Small intestine (tissue), 7 donors: ENCODE measurements around the gene GDPD3. TPM values are rescaled to one million over a fixed set of nuclear protein-coding genes. Genes with fewer than 3 reads are reported as not detected.

Experiments
- DNase-seq, 2 donors: peaks; one replicate each; pipeline versions ENCODE4 v3.0.0 to v3.0.0-alpha.2; 2013
- FAIRE-seq: peaks from 2 replicates; lab custom pipeline; 2012; peaks lifted over from hg19 to GRCh38; lab: Jason Lieb, UNC
- H3K27ac ChIP-seq, 3 donors: one replicate each; pipeline ENCODE4 v1.5.1; 2013; ENCODE audit warnings: low read length in 2 of 3, mild to moderate bottlenecking in 2 of 3, control low read depth in 1 of 3, inconsistent platforms in 1 of 3, low read depth in 1 of 3, moderate library complexity in 1 of 3
- H3K27me3 ChIP-seq, 3 donors: one replicate each; pipeline ENCODE4 v1.6.1; 2013; ENCODE audit warnings: low read length in 3 of 3, inconsistent platforms in 1 of 3; ENCODE audit not compliant: control insufficient read depth in 3 of 3, insufficient read depth in 3 of 3
- H3K36me3 ChIP-seq, 3 donors: one replicate each; pipeline ENCODE4 v1.6.1; 2013; ENCODE audit warnings: low read length in 3 of 3, inconsistent platforms in 1 of 3, low read depth in 1 of 3, mild to moderate bottlenecking in 1 of 3, moderate library complexity in 1 of 3; ENCODE audit not compliant: control insufficient read depth in 3 of 3, insufficient read depth in 2 of 3
- H3K4me1 ChIP-seq, 3 donors: one replicate each; pipeline ENCODE4 v1.6.1; 2013; ENCODE audit warnings: low read length in 2 of 3, inconsistent platforms in 1 of 3, low read depth in 1 of 3, mild to moderate bottlenecking in 1 of 3, moderate library complexity in 1 of 3; ENCODE audit not compliant: control insufficient read depth in 3 of 3, insufficient read depth in 2 of 3
- H3K4me3 ChIP-seq, 3 donors: one replicate each; pipeline ENCODE4 v1.5.1; 2013; ENCODE audit warnings: low read length in 3 of 3, control low read depth in 1 of 3, inconsistent platforms in 1 of 3, low read depth in 1 of 3, mild to moderate bottlenecking in 1 of 3, moderate library complexity in 1 of 3
- H3K9me3 ChIP-seq, 2 donors: one replicate each; pipeline ENCODE4 v1.6.1; 2013; ENCODE audit warnings: low read depth in 1 of 2, low read length in 1 of 2; ENCODE audit not compliant: control insufficient read depth in 2 of 2, insufficient read depth in 1 of 2
- WGBS, 3 donors: extraction: QIAGEN DNeasy Blood & Tissue Kit; methylation state at CpG; one replicate each; pipeline ENCODE4 v1.1.7; 2013; 5-methylcytosine and 5-hydroxymethylcytosine counted together
- polyA plus RNA-seq, 4 donors: library from polyadenylated mRNA; stranded (reverse) in 3 of 4; unstranded in 1 of 4; fragments of 200-250 nt in 3 of 4; fragments of 120-200 nt in 1 of 4; gene quantifications; one replicate each; pipeline versions ENCODE4 v1.2.1 to v1.2.3, GENCODE V29; 2013
- donor health status: healthy with polysubstance abuse.
- donor health status: control.
- donor health status: control.
- donor health status: Bipolar disorder and iron deficiency.
- donor health status: healthy.

Gene GDPD3
- polyA plus RNA-seq, 4 donors: 13.2 to 23.9 (median 19.5) TPM

- peaks cover 2 to 31% (median 6%) of the 10 kb centered on the region in 3 donors for H3K4me1 ChIP-seq
- DNase-seq: no peak
- H3K9me3 ChIP-seq: peaks cover 1 to 23% of the 10 kb centered on the region in 2 donors
- peak overlapping the region; percentile 51 to 95 (median 56) for H3K27ac ChIP-seq
- FAIRE-seq: no peak
- H3K36me3 ChIP-seq: peaks cover 0 to 24% (median 3%) of the 10 kb centered on the region in 3 donors
- 5 to 13% (median 13%) methylated on average over 31 to 47 of the region's 47 CpGs for WGBS, 3 donors
- H3K27me3 ChIP-seq: no peaks in the 10 kb centered on the region
- peak overlapping the region; percentile 68 to 88 (median 78) for H3K4me3 ChIP-seq
Observed at GRCh38 chr16:30095166-30096078, 17.9 kb downstream of the GDPD3 start.

DNA sequence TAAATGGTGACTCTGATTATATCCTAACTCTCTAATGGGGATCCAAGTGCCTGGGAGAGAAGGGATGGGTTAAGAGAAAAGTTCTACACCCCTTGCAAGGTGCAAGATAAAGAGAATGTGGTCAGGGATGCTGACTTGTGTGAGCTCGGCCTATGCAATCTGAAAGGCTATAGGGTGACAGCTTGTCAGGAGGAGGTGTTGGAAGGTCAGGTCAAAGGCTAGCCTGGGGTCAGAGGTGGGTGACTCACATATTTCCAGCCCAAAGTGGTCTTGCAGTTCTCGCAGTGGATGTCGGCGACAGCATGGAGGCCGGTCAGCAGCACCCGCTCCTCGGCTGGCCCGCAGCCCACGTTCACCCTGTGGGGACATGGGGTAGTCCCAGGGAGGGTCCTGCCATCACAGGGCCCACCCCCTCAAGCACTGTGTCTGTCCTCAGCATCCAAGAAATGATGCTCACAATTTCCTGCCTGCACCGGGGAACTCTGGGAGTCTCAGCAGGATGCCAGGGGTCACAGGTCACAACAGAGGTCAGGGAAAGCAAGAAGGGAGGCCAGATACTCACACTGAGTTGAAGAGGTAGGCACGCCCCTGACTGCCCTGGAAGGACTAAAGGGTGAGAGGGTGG, 18.7 kb downstream of the GDPD3 start:
- peak overlapping the region in 2 of 3 donors; percentile 68 to 78 for H3K4me3 ChIP-seq
- FAIRE-seq: no peak
- no peak for DNase-seq
- 74 to 85% (median 80%) methylated on average over 11 of the region's 11 CpGs for WGBS, 3 donors
- peaks cover 2 to 31% (median 6%) of the 10 kb centered on the region in 3 donors for H3K4me1 ChIP-seq
- H3K36me3 ChIP-seq: peaks cover 0 to 24% (median 3%) of the 10 kb centered on the region in 3 donors
- H3K27me3 ChIP-seq: no peaks in the 10 kb centered on the region
- peaks cover 1 to 23% of the 10 kb centered on the region in 2 donors for H3K9me3 ChIP-seq
- H3K27ac ChIP-seq: peak overlapping the region in 2 of 3 donors; percentile 56 to 95

GRCh38 chr16:30092373-30093010, 20.8 kb downstream of the GDPD3 start:
- peak overlapping the region in 2 of 3 donors; percentile 48 to 72 for H3K4me3 ChIP-seq
- WGBS, 3 donors: 7 to 12% (median 11%) methylated on average over 22 of the region's 22 CpGs

DNA sequence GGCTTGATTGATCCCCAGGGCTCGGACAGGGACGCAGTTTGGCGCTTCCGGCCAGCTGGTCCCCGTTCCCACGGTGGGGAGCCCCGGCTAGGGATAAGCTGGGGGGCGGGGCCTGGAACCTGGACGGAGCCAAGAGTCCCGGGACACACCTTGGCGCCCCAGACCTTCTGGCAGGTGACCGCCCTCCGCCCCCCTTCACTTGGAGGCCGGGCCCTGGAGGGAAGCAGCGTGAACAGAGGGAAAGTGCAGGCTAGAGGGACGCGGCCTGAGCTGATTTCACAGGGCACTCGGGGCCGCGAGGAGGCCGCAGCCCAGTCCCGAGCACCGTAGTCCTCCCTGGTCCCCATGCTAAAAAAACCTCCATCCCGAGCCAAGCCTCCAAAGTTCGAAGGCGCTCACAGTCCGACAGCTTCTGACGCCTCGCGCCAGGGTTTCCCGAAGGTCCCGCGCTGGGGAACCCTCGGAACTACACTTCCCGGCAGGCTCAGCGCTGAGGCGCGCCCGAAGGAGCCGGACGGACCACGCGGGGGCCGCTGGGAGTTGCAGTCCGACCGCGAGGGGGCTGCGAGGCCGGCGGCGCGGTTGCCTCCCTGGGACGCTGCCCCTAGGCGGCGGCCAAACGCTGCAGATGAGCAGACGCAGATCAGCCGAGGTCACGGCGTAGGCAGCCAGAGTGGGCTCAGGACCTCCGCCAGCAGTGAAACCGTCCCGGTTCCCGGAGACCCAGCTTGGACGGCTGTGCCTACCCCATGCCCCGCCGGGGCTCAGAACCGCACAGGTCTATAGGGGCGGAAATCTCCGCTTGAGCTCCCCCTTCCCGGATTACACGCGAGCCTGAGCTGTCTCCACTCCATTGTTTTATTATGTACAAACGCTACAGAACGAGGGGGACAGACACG, 21.6 kb downstream of the GDPD3 start, which contains the start of gene TBX6:
TBX6 (minus strand) TSS at position 451 of the 899 bp plus-strand sequence. CDS start 731 bp downstream, outside the sequence.
- H3K27me3 ChIP-seq: no peaks in the 10 kb centered on the region
- 0 to 1% (median 1%) methylated on average over 60 to 76 of the region's 76 CpGs for WGBS, 3 donors
- peaks cover 2 to 31% (median 6%) of the 10 kb centered on the region in 3 donors for H3K4me1 ChIP-seq
- H3K36me3 ChIP-seq: peaks cover 0 to 27% (median 3%) of the 10 kb centered on the region in 3 donors
- H3K9me3 ChIP-seq: peaks cover 1 to 5% of the 10 kb centered on the region in 2 donors
- FAIRE-seq (no peak), DNase-seq (peak; percentile 91 to 96)
- H3K4me3 ChIP-seq: peak within 1 kb of the TSS in 2 of 3 donors; percentile 56 to 72
- H3K27ac ChIP-seq: peak within 1 kb of the TSS; percentile 61 to 86 (median 70)

More at GRCh38 chr16:30092373-30093010, 20.8 kb downstream of the GDPD3 start:
- Histone ChIP-seq H3K4me1 (peaks cover 2 to 31% (median 6%) of the 10 kb centered on the region in 3 donors), H3K36me3 (peaks cover 0 to 25% (median 3%) of the 10 kb centered on the region in 3 donors), H3K27me3 (no peaks in the 10 kb centered on the region), H3K27ac (peak overlapping the region; percentile 12 to 86 (median 70)), H3K9me3 (peaks cover 1 to 12% of the 10 kb centered on the region in 2 donors)
- DNase-seq: peak; percentile 54 to 75
- FAIRE-seq: no peak

DNA sequence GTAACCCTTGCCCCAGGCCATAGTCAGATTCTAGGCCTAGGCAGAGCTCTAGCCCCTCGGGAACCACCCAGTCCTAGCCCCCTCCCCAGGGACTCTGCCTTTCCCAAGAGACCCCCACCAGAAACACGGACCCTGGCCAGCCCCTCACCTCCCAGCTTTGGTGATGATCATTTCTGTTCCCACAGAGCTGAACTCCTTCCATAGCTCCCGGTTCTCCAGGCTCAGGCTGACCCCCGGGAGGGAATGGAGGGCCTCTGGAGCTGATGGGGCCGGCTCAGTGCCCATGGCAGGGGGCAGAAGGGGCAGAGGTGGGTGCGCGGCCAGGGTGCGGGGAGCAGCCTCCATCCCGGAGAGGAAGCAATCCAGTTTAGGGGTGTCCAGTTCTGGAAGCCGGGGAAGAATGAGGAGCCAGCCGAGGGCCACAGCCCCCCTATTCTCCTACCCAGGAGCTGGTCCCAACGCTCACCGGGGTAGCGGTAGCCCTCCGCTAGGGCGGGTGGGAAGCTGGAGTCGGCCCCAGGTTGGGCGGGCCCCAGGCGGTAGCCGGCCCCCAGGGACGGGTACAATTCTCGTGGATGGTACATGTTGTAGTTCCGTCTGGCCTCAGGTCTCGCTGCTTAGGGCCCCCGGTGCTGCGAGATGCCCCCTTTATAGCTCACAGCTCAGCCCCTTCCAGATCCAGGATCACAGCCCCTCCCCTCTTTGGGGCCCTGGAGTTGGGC, 22.6 kb downstream of the GDPD3 start:
- Histone ChIP-seq H3K27ac (no peak overlapping the region), H3K9me3 (no peaks in the 10 kb centered on the region), H3K27me3 (no peaks in the 10 kb centered on the region), H3K4me1 (peaks cover 2 to 31% (median 6%) of the 10 kb centered on the region in 3 donors), H3K4me3 (peak overlapping the region in 1 of 3 donors; percentile 72), H3K36me3 (peaks cover 0 to 36% (median 3%) of the 10 kb centered on the region in 3 donors)
- DNase-seq: no peak
- FAIRE-seq: no peak
- 63 to 75% (median 74%) methylated on average over 24 to 26 of the region's 26 CpGs for WGBS, 3 donors

DNA sequence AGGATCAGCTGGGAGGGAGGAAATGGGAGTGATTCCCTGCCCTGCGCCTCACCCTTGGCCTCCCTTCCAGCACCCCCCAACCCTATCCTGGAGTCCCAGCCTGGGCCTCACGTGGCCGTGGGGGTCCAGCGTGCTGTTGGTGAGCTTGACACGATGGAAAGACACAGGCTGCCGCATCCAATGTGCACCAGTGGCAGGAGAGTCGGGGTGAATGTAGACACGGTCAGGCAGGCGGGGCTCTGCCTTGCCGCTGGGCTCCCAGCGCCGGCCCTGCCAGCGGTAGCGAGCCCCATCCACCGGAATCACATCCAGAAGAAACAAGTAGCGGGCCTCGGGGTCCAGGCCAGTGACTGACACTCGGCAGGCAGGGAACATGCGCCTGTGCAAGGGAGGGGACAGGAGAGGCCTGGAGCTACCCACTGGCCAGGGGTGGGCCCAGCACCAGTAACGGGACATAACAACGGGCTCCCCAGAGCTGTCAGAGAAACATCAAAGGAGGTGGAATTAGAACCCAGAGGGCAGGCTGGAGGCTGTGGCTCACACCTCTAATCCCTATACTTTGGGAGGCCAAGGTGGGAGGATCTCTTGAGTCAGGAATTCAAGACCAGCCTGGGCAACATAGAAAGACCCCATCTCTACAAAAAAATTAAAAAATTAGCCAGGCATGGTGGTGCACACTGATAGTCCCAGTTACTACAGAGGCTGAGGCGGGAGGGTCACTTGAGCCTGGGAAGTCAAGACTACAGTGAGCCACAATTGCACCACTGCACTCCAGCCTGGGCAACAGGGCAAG, 24.3 kb downstream of the GDPD3 start:
- no peak for FAIRE-seq
- H3K9me3 ChIP-seq: no peaks in the 10 kb centered on the region
- no peak for DNase-seq
- H3K27ac ChIP-seq: no peak overlapping the region
- H3K4me3 ChIP-seq: no peak overlapping the region
- H3K4me1 ChIP-seq: peaks cover 0 to 16% (median 6%) of the 10 kb centered on the region in 3 donors
- peaks cover 4 to 43% (median 9%) of the 10 kb centered on the region in 3 donors for H3K36me3 ChIP-seq
- WGBS, 3 donors: 85 to 90% (median 86%) methylated on average over 22 of the region's 22 CpGs
- H3K27me3 ChIP-seq: no peaks in the 10 kb centered on the region
